Measurements from ENCODE around the gene RPL37A. TPM values are rescaled to one million over a fixed set of nuclear protein-coding genes. Genes with fewer than 3 reads are reported as not detected.

RPL37A gene
- total RNA-seq, 2 donors from 2014 or later = 1,435 to 1,814 TPM

GRCh38 chr2:216527600-216527999 lies 29.0 kb downstream of the RPL37A start:
- H3K4me3 ChIP-seq = no peak overlapping the region
- no peaks in the 10 kb centered on the region for H3K9me3 ChIP-seq
- no peak overlapping the region for H3K27ac ChIP-seq
- no peak for DNase-seq (ENCODE audit: low spot score)
- TF ChIP-seq CTCF (IDR thresholded peaks at IDR 0.05) (no peak), POLR2AphosphoS5 (IDR thresholded peaks at IDR 0.05) (no peak), POLR2A (IDR thresholded peaks at IDR 0.05) (no peak)
- WGBS = 83% methylated on average over 1 of the region's 1 CpG
- H3K27me3 ChIP-seq (replicated peaks; ENCODE audit: insufficient read depth) = no peaks in the 10 kb centered on the region
- no peaks in the 10 kb centered on the region for H3K4me1 ChIP-seq (replicated peaks)
- H3K36me3 ChIP-seq = no peaks in the 10 kb centered on the region
- intact Hi-C loops (cut with DNase I) = no loop called here

- TF ChIP-seq POLR2A (IDR thresholded peaks at IDR 0.05) = no peak
- TF ChIP-seq POLR2AphosphoS5 (IDR thresholded peaks at IDR 0.05) = no peak
- TF ChIP-seq CTCF (IDR thresholded peaks at IDR 0.05) = no peak
- no peaks in the 10 kb centered on the region for H3K36me3 ChIP-seq
- intact Hi-C loops (cut with DNase I) = loop anchor here (5.0 kb wide), 1 partner anchor 100 kb away; the partner anchor contains the start of gene IGFBP2
- no peaks in the 10 kb centered on the region for H3K9me3 ChIP-seq
- peaks cover 8% of the 10 kb centered on the region for H3K4me1 ChIP-seq (replicated peaks)
- 67% methylated on average over 2 of the region's 2 CpGs for WGBS
- DNase-seq (ENCODE audit: low spot score) = no peak
- H3K4me3 ChIP-seq = no peak overlapping the region
- H3K27ac ChIP-seq = no peak overlapping the region
- H3K27me3 ChIP-seq (replicated peaks; ENCODE audit: insufficient read depth) = no peaks in the 10 kb centered on the region
Measured at GRCh38 chr2:216532562-216532961, 33.9 kb downstream of the RPL37A start.

GRCh38 chr2:216533609-216534008 lies 35.0 kb downstream of the RPL37A start:
- no peak for TF ChIP-seq POLR2A (IDR thresholded peaks at IDR 0.05)
- TF ChIP-seq CTCF (IDR thresholded peaks at IDR 0.05) = no peak
- peak; percentile 65 for TF ChIP-seq POLR2AphosphoS5 (IDR thresholded peaks at IDR 0.05)
- intact Hi-C loops (cut with DNase I) = loop anchor here (5.0 kb wide), 1 partner anchor 99 kb away; the partner anchor contains the start of gene IGFBP2
- DNase-seq (ENCODE audit: low spot score) = peak; percentile 65
- Histone ChIP-seq H3K27ac (peak overlapping the region; percentile 31 to 66), H3K4me3 (no peak overlapping the region), H3K9me3 (no peaks in the 10 kb centered on the region), H3K36me3 (no peaks in the 10 kb centered on the region), H3K27me3 (replicated peaks; ENCODE audit: insufficient read depth) (no peaks in the 10 kb centered on the region), H3K4me1 (replicated peaks) (peaks cover 8% of the 10 kb centered on the region)
- 45% methylated on average over 5 of the region's 5 CpGs for WGBS

- intact Hi-C loops (cut with DNase I) = loop anchor here (5.0 kb wide), 1 partner anchor 97 kb away; the partner anchor contains the start of gene IGFBP2
- TF ChIP-seq POLR2A (IDR thresholded peaks at IDR 0.05) = no peak
- TF ChIP-seq CTCF (IDR thresholded peaks at IDR 0.05) = no peak
- TF ChIP-seq POLR2AphosphoS5 (IDR thresholded peaks at IDR 0.05) = no peak
Measured at GRCh38 chr2:216534809-216535208, 36.2 kb downstream of the RPL37A start.

GRCh38 chr2:216535454-216535995 lies 36.9 kb downstream of the RPL37A start:
- Histone ChIP-seq H3K27me3 (replicated peaks; ENCODE audit: insufficient read depth) (no peaks in the 10 kb centered on the region), H3K9me3 (no peaks in the 10 kb centered on the region), H3K4me3 (no peak overlapping the region), H3K4me1 (replicated peaks) (peaks cover 8% of the 10 kb centered on the region), H3K27ac (peak overlapping the region; percentile 66 to 72), H3K36me3 (no peaks in the 10 kb centered on the region)
- DNase-seq (ENCODE audit: low spot score) = peak; percentile 46
- TF ChIP-seq CTCF (IDR thresholded peaks at IDR 0.05) (no peak), POLR2AphosphoS5 (IDR thresholded peaks at IDR 0.05) (peak; percentile 71)
- intact Hi-C loops (cut with DNase I) = no loop called here
- WGBS = 4% methylated on average over 10 of the region's 10 CpGs

More at GRCh38 chr2:216534809-216535208, 36.2 kb downstream of the RPL37A start:
- Histone ChIP-seq H3K27ac (peak overlapping the region; percentile 66 to 72), H3K27me3 (replicated peaks; ENCODE audit: insufficient read depth) (no peaks in the 10 kb centered on the region), H3K4me3 (no peak overlapping the region), H3K36me3 (no peaks in the 10 kb centered on the region), H3K4me1 (replicated peaks) (peaks cover 8% of the 10 kb centered on the region), H3K9me3 (no peaks in the 10 kb centered on the region)
- 9% methylated on average over 1 of the region's 1 CpG for WGBS
- no peak for DNase-seq (ENCODE audit: low spot score)
